PC-3 (cell line): ENCODE measurements around the gene TTC27.
"Not testable (repeated sequence)": the region's sequence is repeated elsewhere in the genome, so short reads cannot be mapped to it uniquely, and the experiment has no call there.

Experiments
- CTCF ChIP-seq: fragments of 300-600 bp; sonication (generic); conservative IDR thresholded peaks from 2 replicates; pipeline ENCODE4 v1.5.1; 2017; ENCODE audit warnings: antibody characterized with exemption, low read depth, mild to moderate bottlenecking, low read length
- EZH2 ChIP-seq: fragments of 300-600 bp; sonication (generic); IDR thresholded peaks from one replicate; pipeline ENCODE4 v1.6.1; 2017; ENCODE audit warnings: antibody characterized with exemption, mild to moderate bottlenecking, low read length; ENCODE audit not compliant: unreplicated experiment
- EZH2phosphoT487 ChIP-seq: fragments of 300-600 bp; sonication (generic); IDR thresholded peaks from 2 replicates; pipeline ENCODE4 v1.6.1; 2018; ENCODE audit warnings: mild to moderate bottlenecking, antibody characterized with exemption, low read length, borderline replicate concordance

GRCh38 chr2:32730958-32731357, 103.1 kb downstream of the TTC27 start:
- not testable (repeated sequence) for TF ChIP-seq CTCF, EZH2, EZH2phosphoT487
